ENCODE data around the gene PSMD3.

The PSMD3 gene

DNA sequence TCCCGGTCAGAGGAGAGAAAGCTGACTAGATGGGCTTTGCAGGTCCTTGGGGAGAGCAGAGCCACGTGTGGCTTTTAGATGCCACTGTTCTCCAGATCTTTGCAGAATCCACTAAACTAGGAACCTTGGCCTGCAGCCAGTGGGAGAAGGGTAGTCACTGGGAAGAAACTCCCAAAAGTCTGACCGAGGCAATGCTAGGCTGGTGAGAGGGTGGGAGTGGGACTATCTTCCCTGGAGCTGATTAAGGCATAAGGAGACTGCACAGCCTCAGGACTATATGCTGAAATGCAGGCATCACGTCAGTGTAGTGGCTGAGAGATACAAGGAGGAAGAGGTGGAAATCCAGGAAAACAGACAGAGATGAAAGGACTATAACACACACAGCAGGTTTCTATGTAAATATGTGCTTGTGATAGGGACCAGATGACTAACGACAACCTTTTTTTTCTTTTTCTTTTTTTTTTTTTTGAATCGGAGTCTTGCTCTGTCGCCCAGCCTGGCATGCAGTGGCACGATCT, 20.0 kb upstream of the PSMD3 start:
- DNase-seq (ENCODE audit: low spot score), result no peak

DNA sequence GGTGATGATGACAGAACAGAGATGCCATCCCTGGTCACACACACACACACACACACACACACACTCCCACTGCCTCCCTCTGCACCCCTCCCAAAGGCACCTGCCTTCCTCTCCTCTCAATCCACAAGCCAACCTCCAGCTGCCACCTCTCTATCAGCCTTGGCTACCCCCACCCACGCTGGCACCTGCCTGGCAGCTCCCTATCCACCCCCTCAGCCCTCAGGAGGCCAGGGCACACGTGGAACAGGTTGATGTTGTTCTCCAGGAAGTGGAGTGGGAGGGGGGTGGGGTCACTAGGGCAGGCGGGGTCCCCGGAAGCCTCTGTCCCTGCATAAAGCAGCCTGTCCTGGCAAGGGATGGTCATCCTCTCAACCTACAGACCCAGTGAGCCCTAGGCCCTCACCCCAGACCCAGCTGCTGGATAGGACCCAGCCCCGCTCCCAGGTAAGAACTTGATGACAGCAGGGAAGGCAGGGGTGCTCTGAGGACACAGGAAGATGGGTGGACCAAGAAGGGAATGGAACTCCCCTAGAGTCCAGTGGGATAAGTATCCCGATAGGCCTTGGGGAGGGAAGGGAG, 17.9 kb upstream of the PSMD3 start, which contains the start of gene GSDMA:
TSS of gene GSDMA (plus strand) at position 363 of the 579 bp plus-strand sequence. CDS start 2,684 bp downstream, outside the sequence.
- DNase-seq (ENCODE audit: low spot score), result no peak

DNA sequence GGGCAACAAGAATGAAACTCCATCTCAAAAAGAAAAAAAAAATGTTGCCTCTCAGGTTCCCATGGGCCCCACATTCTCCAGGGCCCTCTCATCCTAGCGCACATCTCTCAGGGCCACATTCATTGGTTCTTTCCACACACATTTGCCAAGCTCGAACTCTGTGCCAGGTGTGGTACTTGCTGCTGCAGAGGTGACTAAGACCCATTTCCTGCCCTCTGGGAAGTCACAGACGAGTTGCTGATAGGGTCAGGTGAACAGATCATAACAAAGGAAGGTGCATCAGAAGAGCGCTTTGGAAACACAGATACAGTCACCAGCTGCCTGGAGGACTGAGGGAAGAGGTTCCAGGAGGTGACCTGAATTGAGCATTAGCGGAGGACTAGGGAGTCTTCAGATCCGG, 16.8 kb upstream of the PSMD3 start:
- DNase-seq (ENCODE audit: low spot score), result no peak

DNA sequence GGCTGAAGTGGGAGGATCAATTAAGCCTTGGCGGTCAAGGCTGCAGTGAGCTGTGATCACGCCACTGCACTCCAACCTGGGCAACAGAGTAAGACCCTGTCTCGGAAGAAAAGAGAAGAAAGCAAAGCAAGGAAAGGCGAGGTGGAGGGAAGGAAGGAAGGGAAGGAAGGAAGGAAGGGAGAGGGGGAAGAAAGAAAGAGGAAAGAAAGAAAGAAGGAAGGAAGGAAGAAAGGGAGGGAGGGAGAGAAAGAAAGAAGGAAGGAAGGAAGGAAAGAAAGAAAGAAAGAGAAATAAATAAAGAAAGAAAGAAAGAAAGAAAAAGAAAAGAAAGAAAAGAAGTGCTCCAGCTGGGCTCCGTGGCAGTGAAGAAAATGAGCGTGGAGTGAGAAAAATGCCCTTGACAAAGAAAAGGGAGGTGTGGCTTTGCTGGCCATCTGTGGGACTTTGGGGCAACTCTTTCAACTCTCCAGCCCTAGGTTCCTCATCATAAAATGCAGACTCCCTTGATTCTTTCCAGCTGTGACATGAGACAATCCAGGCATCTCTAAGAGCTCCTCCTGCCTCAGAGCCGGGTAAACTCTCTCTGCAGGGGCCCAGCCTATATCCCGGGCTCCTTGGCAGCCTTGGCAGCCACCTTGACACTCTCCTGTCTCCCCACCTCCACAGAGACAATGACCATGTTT, 15.4 kb upstream of the PSMD3 start:
- no peak for DNase-seq (ENCODE audit: low spot score)

DNA sequence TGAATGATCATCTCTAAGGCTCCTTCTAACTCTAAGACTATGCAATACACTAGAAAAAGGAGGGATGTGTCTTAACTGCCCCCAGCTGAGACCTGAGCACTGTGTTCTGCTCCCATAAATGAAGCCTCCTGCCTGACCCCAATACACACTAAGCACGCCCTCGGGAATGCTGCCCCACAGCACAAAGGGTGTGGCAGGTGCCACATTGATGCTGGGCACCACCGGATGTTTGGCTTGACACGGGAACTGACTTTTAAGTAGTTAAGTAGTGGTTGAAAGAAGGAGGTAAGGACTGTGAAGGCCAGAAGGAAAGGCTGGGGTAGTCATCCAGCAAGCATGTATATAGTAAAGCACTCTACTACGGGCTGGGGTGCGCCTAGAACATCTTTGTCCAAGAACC, 13.8 kb upstream of the PSMD3 start:
- DNase-seq (ENCODE audit: low spot score), result no peak

DNA sequence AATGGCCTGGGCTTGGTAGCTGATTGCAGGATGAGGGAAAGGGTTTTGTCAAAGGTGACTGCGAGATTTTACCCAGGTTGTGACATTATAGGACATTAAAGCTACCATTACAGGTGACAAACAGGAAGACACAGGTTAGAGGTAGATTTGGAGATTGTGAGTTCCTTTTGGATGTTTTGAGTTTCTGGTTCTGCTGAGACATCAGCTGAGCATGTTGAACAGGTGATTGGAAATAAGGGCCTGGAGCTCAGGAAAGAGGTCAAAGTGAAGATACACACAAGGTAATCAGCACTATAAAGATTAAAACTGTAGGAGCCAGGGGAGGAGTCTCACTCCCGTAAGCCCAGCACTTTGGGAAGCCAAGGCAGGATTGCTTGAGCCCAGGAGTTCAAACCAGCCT, 11.8 kb upstream of the PSMD3 start:
- no peak for DNase-seq (ENCODE audit: low spot score)

DNA sequence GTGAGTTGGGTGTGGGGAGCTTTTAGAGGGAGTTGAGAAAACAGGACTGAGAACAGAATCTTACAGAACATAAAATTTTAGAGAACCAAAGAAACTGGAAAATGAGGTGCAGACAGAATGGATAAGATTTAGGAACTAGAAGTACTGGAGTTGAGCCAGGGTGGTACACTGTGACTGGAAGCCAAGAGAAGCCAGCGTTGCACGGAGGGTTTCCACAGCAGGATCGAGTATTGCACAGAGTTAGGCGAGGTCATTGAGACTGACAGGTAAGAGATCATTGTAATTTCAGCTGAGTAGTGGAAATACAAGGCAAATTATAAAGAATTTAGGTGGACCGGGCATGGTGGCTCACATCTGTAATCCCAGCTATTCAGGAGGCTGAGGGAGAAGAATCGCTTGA, 11.2 kb upstream of the PSMD3 start:
- DNase-seq (ENCODE audit: low spot score), result no peak

DNA sequence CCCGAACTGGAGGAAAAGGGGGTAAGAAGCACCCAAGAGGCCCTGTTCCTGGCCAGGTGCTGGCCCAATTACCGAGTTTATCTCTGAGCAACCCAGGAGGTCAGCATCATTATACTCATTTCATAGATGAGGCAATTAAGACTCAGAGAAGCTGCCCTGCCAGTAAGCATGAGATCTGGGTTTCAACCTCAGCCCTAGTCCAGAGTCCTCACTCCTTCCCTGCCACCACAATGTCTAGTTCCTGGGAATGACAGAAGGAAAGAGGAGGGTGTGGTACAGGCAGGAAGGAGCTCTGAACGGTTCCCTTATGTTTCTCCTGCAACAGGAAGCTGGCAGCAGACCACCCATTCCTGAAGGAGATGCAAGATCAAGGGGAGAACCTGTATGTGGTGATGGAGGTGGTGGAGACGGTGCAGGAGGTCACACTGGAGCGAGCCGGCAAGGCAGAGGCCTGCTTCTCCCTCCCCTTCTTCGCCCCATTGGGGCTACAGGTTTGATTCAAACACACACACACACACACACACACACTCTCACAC, 10.4 kb upstream of the PSMD3 start:
- no peak for DNase-seq (ENCODE audit: low spot score)

DNA sequence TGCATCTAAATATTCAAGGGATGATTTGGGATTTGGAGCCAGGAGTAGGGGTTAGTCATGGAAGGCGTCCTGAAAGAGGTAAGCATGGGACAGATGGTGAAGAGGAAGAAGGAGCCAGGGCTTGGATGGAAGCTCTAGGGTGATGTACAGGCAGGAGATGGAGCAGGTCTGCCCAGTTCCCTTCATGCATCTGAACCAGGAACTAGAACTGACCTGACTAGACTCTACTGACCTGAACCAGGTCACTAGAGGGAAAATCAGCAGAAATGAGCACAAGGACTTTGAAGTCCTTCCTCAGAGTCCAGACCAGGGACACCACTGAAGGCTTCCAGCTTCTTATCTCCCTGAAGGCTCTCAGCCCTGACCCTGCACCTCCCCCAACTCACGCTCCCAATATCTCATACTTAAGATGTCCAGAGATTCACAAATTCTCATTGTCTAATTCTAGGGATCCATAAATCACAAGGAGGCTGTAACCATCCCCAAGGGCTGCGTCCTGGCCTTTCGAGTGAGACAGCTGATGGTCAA, 9.5 kb upstream of the PSMD3 start:
- DNase-seq (ENCODE audit: low spot score), result no peak

DNA sequence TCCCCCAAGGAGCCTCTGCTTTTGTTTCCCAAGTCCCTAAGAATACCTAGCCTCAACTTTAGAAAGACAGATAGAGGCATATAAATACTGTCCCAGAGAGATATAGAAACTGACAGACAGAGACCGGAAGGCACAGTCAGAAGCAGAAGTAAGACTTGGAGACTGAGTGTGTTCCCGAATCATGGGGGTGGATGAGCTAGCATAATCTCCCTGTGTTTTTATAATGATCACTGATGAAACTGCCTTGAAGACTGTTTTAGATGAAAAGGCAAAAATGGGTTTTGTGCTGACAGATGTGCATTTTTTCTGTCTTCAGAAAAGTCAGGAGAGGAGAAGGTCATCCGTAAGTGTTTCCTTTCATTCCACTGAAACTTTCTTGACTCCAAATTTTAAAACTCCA, 8.3 kb upstream of the PSMD3 start:
- DNase-seq (ENCODE audit: low spot score), result no peak

DNA sequence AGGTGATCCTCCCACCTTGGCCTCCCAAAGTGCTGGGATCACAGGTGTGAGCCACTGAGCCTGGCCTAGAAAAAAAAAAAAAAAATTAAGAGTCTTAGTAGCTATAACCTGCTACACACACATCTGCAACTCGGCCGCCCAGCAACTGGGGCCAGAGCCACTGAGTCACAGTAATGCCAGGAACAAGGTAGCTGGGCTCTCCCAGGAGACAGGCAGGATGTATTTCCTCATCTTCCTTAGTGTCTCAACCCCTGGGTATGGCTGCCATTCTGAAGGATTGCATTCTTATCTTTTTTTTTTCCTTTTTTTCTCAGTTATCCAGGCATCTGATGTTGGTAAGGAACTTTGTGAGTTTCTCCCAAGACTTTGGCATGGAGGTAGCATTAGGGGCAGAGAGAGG, 7.1 kb upstream of the PSMD3 start:
- no peak for DNase-seq (ENCODE audit: low spot score)

DNA sequence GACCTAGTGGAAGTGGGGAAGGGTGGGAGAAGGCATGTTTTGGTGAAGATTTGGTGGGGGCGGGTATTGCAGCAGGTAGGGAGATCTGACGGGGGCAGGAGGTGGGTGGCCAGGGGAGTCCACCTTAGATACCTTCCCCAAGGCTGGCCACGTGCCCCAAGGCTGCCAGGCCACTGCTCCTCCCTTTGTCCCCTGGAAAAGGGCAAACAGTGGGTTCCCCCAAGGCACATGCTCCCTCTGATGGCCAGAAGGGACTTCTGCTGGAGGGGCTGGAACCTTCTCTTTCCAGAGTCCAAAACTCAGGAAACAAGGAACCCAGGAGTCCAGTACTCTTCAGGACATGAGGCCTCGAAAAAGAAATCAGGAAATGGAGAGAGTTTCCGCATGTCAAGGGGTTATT, 6.2 kb upstream of the PSMD3 start:
- no peak for DNase-seq (ENCODE audit: low spot score)

DNA sequence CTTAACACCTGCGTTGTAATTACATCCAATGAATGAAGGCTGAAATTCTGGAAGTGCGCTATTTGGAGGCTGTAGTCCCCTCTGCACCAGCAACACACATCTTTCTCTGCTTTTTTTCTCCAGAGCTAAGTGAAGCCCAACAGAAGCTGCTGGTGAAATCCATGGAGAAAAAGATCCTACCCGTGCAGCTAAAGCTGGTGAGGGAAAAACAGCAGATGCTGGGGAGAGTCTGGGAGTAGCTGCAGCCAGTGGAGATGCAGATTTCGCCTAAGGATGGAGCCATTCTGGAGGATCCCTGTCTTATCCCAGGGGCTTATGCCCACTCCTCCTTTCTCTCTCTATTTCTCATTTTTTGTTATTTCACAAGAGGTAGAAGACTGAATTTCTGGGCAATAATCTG, 4.8 kb upstream of the PSMD3 start:
- DNase-seq (ENCODE audit: low spot score), result no peak

DNA sequence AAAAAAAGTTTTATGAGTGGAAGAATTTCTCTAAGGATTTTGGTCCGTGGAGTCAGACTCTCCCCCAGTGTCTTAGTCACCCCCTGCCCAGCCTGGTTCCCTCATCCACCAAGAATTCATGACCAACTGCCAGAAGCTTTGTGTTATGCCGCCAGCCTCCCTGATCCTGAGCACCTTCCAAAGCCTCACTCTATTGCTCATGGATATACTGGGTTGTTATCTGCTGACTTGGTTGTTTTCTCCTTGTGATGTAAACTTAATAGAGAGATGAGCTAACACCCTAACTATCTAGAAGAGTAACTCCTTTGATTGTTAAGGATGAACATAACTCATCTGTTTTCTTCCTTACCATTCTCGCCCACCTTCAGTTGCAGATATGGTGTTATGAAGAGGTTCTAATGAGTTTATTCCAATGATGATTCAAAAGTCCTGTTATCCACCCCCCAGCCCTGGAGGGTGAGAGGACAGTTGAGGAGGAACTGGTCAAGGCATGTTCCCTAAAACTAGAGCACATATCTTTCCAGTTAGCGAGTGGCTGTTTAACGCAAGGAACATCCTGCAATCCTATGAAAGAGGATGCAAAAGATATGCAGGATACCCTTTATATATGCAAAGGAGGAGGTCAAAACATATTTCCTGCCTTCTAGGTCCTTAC, 1.5 kb upstream of the PSMD3 start:
- DNase-seq (ENCODE audit: low spot score), result peak; percentile 72

DNA sequence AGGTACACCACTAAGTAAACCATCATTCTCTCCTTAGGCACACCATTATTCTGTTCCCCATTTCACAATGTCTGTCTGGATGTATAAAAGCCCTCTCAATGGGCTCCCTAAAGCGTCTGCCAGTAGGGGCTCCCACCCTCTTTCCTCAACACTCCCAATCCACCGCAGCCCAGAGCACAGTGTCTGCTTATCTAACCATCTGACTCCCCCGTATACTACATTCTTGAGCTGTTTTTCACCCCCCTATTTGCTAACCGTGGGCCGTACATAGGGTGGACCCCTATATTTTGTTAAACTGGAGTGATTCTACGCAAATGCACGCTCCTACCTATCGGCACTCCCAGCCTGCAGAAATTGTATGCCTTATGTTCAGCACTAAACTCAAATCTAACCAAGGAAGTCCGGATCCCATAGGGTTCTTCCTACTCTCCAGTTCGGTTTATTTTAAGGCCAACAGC, 685 bp upstream of the PSMD3 start:
- peak; percentile 61 for DNase-seq (ENCODE audit: low spot score)

DNA sequence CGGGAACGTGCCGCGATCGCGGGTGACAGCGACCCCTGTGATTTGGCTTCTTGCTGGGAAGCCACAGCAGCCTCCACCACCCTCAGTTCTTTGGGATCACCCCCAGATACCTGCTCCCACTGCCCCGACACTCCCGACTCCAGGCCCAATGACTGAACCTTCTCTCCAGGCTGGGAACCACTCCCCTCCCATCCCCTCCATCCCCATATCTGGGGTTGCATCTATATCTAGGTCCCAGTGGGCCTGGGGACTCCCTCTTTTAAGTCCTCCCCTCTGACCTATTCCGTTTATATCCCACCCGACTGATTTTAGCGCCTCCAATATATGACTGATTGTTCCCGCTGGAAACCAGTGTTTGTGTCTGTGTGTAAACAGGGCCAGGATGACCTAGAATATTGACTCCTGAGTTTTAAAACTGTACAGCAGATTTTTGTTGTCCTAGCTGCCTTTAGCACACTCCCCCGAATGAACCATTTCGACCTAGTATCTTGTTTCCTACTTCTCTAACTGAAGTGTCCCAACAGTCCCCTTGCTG, 667 bp downstream of the PSMD3 start:
- peak; percentile 29 for DNase-seq (ENCODE audit: low spot score)

DNA sequence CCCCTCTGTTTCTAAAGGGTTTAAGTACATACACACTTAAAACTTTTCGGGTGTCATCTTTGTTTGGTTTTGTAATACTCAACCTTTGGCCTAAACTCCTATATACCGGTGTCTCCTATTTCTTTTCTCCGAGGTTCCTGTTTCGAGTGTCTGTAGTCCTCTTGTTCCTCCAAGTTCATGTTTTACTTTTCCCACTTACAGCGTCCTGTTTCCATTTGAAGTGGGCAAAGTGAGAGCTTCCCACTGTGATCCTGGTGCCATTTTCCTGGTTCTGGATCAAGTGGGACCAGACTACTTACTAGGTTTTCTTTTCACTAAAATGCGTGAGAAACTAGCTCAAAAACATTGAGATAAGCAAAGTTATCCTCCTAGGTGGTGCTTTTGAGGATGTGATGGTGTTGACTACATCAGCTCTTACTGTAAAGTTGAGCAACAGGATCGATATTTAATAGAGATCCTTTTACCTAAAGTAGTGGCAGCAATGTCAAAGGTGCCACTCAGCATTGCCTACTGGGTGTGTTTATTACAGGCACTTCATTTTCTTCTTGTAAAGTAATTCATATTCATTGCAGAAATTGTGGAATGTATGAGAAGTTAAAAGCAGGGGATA, 1.3 kb downstream of the PSMD3 start:
- DNase-seq (ENCODE audit: low spot score), result peak; percentile 19

DNA sequence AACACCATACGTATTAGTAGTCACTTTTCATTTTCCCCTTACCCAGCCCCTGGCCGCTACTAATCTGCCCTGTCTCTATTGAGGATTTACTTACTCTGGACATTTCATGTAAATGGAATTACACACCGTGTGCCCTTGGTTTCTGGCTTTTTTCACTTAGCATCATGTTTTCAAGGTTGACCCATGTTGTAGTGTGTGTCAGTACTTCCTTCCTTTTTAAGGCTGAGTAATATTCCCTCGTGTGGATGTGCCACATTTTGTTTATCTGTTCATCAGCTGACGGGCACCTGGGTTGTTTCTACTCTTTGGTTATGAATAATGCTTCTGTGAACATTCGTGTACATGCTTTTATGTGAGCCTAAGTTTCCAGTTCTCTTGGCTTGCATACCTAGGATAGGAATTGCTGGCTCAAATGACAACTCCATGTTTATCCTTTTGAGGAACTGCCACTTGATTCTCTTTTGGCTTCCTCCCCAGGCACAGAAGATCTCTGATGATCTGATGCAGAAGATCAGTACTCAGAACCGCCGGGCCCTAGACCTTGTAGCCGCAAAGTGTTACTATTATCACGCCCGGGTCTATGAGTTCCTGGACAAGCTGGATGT, 7.7 kb downstream of the PSMD3 start:
- no peak for DNase-seq (ENCODE audit: low spot score)

DNA sequence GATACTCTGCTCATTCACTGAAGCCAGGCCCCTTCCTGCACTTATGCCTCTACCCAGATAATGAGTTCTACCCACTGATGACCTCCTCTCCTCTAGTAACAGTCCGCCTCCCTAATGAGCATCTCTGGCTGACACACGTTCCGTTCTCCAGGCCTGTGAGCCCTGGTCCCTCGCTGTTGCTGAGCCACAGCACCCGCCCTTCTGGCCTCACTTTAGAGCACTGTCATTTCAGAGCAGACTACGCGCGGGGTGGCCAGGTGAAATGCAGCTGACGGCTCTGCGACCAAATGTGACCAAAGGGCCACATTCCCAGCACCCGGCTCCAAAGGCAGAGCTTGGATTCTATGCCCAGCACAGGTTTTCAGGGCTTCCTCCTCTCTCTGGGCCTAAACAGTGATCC, 13.8 kb downstream of the PSMD3 start:
- no peak for DNase-seq (ENCODE audit: low spot score)

DNA sequence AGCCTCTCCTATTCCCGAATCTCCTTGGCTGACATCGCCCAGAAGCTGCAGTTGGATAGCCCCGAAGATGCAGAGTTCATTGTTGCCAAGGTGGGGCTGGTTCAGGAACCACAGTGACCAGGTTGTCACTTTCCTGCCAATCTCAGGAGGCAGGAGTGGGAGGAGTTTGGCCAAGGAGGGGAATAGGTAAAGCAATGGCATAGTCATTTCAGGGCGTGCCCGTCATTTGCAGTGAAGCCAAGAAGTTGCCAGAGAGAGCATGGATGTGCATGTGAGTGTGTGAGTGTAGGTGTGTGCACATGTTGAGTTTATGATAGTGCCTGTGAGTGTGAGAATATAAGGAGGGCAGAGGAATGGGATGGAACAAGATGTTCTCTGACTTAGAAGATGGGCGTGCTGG, 14.8 kb downstream of the PSMD3 start:
- no peak for DNase-seq (ENCODE audit: low spot score)

DNA sequence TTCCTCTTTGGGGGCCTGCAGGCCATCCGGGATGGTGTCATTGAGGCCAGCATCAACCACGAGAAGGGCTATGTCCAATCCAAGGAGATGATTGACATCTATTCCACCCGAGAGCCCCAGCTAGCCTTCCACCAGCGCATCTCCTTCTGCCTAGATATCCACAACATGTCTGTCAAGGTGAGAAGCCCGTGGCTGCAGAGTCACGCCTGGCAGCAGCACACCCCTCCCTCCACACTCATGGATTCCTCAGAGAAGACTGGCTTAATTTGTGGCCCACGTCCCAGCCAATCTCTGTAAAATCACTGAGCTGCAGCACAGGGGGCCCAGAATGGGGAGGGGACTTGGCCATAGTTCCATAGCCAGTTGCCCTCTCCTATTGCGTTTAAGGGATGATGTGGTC, 15.6 kb downstream of the PSMD3 start:
- no peak for DNase-seq (ENCODE audit: low spot score)

DNA sequence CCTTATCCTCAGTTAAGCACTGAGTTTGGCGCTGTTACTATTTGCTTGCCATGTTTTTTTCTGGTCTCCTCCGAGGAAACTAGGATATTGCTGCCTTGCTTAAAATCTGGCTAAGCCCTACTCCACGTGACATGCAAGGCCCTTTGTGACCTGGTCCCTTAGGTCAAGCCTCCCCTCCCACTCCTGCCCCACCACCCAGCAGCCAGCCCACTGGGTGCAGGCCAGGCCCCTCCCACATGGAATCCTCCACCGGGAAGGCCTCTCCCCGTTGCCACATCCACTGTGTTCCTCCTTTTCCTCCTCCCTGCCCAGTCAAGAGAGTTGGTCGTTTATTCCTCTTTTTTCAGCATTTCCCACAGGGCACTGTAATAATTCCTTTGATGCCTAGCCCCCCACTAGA, 16.2 kb downstream of the PSMD3 start:
- DNase-seq (ENCODE audit: low spot score), result no peak
